GM12891 (cell line): ENCODE measurements around the gene CFDP1.

Experiments used
- DNase-seq: peaks from one replicate; pipeline ENCODE4 v3.0.0; 2011; ENCODE audit warnings: low spot score; ENCODE audit not compliant: insufficient read length
- FAIRE-seq: peaks from 2 replicates; lab custom pipeline; 2011; peaks lifted over from hg19 to GRCh38; lab: Jason Lieb, UNC
- PAX5 ChIP-seq: IDR thresholded peaks from 2 replicates; pipeline ENCODE4 v1.6.1; 2011; ENCODE audit warnings: low read length, moderate library complexity, mild to moderate bottlenecking; ENCODE audit not compliant: insufficient read depth, severe bottlenecking
- POLR2A ChIP-seq: IDR thresholded peaks from 2 replicates; pipeline ENCODE4 v1.6.1; 2011; ENCODE audit warnings: low read depth, low read length, control low read depth
- POLR2AphosphoS5 ChIP-seq: IDR thresholded peaks from 2 replicates; pipeline ENCODE4 v1.6.1; 2011; ENCODE audit warnings: low read depth, low read length, control low read depth
- POU2F2 ChIP-seq: IDR thresholded peaks from 2 replicates; pipeline ENCODE4 v1.6.1; 2011; ENCODE audit warnings: low read depth, mild to moderate bottlenecking, control low read depth, low read length, moderate library complexity
- SPI1 ChIP-seq: IDR thresholded peaks from 2 replicates; pipeline ENCODE4 v1.6.1; 2011; ENCODE audit warnings: low read depth, low read length, control low read depth
- TAF1 ChIP-seq: IDR thresholded peaks from 2 replicates; pipeline ENCODE4 v1.6.1; 2011; ENCODE audit warnings: low read depth, low read length, control low read depth

Gene CFDP1

DNA sequence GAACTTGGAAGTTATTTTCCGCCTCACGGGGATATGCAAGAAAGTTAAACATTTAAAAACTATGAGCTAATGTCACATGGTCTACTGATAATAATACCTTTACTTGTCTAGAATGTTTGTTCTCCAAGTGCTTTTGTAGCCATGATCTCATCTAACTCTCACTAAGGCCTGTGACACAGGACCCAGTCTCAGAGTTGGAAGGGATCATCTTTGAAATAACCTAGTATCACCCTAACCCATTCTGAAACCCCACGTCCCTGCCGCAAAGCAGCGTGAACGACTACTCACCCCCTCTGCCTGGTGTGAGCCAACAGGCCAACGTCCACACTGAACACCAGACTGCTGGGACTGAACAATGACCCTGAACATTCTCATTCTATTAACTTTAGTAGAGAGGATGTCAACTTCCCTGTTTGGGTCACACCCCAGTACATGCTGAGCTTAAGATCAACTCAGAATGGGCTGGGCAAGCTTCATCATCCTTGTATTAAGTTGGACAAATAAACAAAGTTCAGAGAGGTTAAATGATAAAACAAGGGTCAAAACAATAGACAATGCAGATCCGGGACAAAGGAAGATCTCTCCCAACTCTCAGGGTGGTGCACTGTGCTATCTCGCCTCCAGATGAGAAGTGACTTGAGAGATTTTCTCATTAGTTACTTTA, 127.1 kb downstream of the CFDP1 start:
- DNase-seq = no peak
- FAIRE-seq = no peak

DNA sequence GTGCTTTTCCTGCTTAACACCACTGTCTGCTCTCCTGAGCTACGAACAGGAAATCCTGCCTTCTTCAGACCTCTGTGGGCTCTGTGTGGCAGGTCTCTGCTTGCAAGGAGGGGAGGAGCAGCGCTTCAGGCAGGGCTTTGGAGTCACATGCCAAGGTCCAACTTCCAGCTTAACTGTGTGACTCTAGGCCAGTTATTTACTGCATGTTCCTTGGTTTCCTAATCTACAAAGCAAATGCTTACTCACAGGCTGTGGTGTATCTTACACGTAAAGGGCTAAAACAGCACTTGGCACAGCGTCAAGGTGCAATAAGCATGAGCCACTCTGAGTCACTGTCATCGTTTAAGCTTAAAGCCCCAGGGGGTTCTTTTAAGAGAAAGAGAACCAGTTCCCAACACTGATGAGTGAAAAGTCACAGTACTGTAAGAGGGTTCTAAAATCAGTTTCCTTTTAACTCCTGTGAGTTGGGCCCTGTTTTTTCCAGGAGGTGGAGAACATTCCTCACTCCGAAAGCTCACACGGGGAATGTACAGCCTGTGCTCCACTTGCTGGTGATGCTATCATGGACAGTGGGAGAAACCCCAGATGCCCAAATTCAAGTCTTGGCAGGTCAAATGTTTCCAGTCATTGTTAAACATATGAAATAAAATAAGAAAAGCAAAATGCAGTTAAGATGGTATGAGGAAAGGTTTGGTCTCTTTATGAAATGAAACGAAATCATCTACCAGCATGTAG, 127.8 kb downstream of the CFDP1 start:
- FAIRE-seq (peak; percentile 26), DNase-seq (no peak)
- 0 out of 2 replicates have a peak, but pooled peaks have one; percentile 18 for TF ChIP-seq SPI1
- no peak for TF ChIP-seq POLR2AphosphoS5

More for the DNA sequence above, 127.1 kb downstream of the CFDP1 start:
- no peak for TF ChIP-seq POLR2AphosphoS5
- no peak for TF ChIP-seq SPI1
- TF ChIP-seq TAF1 = no peak
- no peak for TF ChIP-seq POU2F2
- no peak for TF ChIP-seq PAX5
- no peak for TF ChIP-seq POLR2A

DNA sequence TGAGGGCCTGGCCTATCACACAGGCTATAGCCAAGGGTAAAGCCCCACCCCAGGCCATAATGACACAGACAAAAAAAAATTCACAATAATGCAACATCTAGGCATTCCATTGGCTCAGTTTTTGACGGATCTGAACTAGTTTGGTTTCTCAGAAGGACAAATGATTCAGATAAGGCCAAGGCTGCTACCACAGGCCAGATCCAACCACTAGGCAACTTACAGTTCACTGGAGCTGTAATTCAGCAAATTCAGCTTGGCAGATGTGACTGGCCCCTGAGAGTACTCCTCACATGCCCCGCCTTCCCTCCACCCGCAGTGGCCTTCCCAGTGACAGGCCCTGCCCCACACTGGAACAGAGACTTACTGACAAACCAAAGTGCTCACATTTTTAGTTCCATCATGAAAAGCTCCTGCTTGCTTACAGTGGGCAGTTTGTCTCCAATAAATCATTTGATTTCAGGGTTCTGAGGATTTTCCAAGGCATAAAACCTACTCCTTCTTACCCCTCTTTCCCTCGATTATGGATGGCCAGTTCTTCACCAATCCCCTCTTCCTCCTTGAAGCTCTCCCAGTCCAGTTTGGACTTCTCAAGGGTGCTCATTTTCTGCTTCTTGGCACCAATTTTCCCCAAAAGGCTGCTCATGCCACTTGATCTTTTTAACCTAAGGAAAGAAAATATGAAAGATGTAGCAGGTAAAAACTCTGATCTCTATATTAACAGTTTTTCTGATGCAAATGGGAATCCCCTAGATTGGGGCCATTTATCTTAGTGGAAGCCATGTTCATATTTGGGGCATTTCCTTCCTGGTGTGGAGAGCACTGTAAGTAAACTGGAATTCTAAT, 128.6 kb downstream of the CFDP1 start:
- FAIRE-seq (no peak), DNase-seq (no peak)
- TF ChIP-seq SPI1 = no peak
- TF ChIP-seq PAX5 = no peak
- no peak for TF ChIP-seq POU2F2
- no peak for TF ChIP-seq POLR2A
- no peak for TF ChIP-seq POLR2AphosphoS5
- no peak for TF ChIP-seq TAF1

DNA sequence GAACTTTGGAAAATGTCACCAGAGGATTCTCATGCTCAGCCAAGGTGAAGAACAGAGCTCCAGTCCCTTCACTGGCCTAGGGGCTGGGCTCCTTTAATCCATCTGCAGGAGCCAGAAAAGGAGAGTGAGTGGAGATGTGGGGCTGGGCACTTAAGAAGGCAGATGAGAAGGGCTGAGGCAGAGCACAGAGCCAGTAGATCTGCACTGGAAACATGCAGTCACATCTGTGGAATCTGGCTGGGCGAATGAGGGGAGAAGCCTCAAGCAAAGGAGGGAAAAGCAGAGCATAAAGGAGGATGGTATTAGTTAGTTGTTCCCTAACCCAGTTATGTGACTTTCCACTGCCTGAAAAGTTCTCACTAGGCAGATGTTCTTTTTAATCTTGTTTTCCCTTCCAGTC, 131.5 kb downstream of the CFDP1 start:
- DNase-seq = no peak
- no peak for TF ChIP-seq POLR2AphosphoS5
- no peak for TF ChIP-seq POU2F2
- no peak for TF ChIP-seq PAX5
- no peak for TF ChIP-seq POLR2A
- TF ChIP-seq SPI1 = no peak
- TF ChIP-seq TAF1 = no peak
- FAIRE-seq = no peak

- DNase-seq = no peak
- TF ChIP-seq POU2F2 = no peak
- no peak for TF ChIP-seq SPI1
- FAIRE-seq = no peak
Observed at GRCh38 chr16:75298267-75298666, 135.0 kb downstream of the CFDP1 start.

DNA sequence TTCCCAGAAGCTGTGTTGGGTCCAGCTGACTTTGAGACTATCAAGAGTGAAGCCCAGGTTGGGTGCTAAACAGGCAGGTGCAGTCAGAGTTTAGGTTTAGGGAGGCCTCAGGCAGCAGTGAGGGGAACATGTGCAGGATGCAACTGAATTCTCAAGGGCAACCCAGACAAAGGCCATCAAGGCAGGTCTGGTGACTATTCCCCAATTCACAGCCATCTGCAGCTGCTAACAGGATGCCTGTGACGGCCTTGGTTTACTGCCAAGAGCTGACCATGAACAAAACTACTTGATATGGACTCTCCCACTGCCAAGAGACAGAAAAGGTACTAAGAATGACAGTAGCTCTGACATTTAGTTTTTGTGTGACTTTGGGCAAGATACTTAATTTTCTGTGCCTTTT, 136.7 kb downstream of the CFDP1 start:
- FAIRE-seq = no peak
- no peak for DNase-seq
- TF ChIP-seq POLR2A = no peak
- TF ChIP-seq TAF1 = no peak
- no peak for TF ChIP-seq POLR2AphosphoS5
- TF ChIP-seq SPI1 = no peak
- no peak for TF ChIP-seq POU2F2
- no peak for TF ChIP-seq PAX5

- DNase-seq = no peak
- TF ChIP-seq PAX5 (no peak), POLR2A (no peak), TAF1 (no peak), POLR2AphosphoS5 (no peak), POU2F2 (no peak), SPI1 (no peak)
- no peak for FAIRE-seq
Observed at GRCh38 chr16:75294773-75295459, 138.4 kb downstream of the CFDP1 start.

DNA sequence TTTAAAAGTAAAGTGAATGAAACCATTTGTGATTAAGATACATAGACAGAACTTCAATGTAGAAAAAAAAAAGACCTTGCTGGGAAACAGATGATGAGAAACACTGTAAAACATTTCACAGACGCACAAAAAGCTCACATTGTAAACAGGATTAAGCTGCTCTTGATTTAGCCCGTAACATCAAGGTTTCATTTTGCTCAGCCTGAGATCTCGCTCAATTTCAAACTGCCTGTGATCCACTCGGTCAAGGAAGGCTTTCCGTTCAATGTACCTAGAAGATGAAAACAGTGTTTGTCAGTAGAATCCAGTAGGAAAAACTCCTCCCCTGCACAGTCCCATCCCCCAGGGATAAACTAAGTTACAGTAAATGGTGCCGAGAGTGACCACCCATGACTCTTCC, 139.5 kb downstream of the CFDP1 start:
- FAIRE-seq (no peak), DNase-seq (no peak)
- TF ChIP-seq SPI1 = no peak
- no peak for TF ChIP-seq POU2F2
- no peak for TF ChIP-seq POLR2A
- no peak for TF ChIP-seq TAF1
- TF ChIP-seq PAX5 = no peak
- no peak for TF ChIP-seq POLR2AphosphoS5

DNA sequence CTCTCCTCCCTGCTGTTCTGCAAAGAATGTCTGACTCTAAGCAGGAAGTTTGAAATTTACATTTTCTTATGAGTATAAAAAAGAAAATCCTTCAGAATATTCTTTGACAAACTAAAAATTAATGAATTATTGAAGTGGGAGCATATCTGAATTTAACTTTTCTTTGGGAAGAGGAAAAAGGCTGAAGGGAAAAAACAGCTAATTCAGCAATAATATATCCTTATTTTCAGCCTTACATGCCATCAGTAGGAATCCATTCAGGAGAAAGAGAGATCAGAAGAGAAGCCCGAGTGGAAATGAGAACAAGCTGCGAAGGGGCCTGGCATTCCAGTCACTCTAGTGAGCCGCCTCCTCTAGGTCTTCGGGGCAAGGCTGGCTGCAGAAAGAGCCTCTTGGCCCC, 140.1 kb downstream of the CFDP1 start:
- DNase-seq (no peak), FAIRE-seq (no peak)
- TF ChIP-seq SPI1 = no peak
- TF ChIP-seq POU2F2 = no peak
- TF ChIP-seq POLR2AphosphoS5 = no peak
- no peak for TF ChIP-seq PAX5
- no peak for TF ChIP-seq TAF1
- TF ChIP-seq POLR2A = no peak
